ENCODE measurements around the gene ALOX5. TPM values are rescaled to one million over a fixed set of nuclear protein-coding genes. Genes with fewer than 3 reads are reported as not detected.

The ALOX5 gene
- total and polyA plus RNA-seq, 2 of the 4 experiments (the other 2 are of a cell fraction) = not detected

DNA sequence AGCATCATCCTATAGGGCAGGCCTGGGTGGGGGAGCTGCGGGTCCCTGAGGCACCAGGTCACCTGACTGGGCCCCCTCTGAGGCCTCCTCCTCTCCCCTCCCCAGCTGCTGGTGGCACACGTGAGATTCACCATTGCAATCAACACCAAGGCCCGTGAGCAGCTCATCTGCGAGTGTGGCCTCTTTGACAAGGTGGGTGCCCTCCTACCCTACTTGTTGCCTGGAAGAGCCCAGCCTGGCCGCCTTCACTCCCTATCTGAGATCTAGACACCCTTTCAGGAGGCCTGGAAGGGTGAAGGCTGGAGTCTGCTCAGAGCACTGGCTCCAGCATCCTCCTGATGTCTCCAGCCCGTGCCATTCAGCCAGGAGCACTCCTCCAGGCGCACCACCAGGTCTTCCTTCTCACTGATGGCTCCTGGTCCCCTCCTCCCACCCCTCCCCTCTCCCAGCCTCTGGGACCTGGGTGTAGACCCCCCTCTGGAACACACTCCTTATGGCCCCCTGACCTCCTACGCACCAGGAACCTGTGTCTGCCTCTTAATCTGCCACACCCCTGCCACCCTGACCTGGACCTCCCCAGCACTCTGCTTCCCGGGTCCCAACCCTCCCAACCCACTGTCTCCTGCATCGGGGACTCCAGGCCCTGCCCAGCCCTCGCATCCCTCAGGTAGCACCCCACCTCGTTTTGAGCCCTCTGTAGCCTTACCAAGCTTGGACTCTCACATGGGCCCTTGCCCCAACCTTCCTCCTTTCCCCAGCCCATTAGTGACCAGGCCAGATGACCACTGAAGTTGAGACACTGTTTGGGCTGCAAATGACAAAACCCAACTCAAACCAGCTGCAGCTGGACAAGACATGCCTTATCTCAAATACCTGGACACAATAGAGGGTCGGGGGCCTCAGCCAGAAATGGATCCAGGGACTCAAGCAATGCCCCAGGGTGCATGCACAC is 67.5 kb downstream of the ALOX5 start:
- Histone ChIP-seq H3K56ac (ENCODE audit: extremely low read depth, insufficient read depth, low read length) (no peak overlapping the region), H4K91ac (ENCODE audit: insufficient read depth, low read depth, low read length) (no peak overlapping the region), H2AFZ (replicated peaks; ENCODE audit: low read length, poor library complexity) (no peak overlapping the region), H3K9me1 (ENCODE audit: insufficient read depth, low read length) (no peaks in the 10 kb centered on the region), H4K5ac (ENCODE audit: low read depth, low read length) (no peak overlapping the region), H3K4me3 (ENCODE audit: insufficient read depth, low read depth, low read length) (no peak overlapping the region), H2AK9ac (replicated peaks; ENCODE audit: low read depth, low read length, poor library complexity) (no peak overlapping the region), H2BK20ac (ENCODE audit: low read depth, low read length) (no peak overlapping the region), H2BK15ac (ENCODE audit: low read depth, low read length) (no peak overlapping the region), H4K20me1 (ENCODE audit: insufficient read depth, low read length) (no peaks in the 10 kb centered on the region), H3K9ac (ENCODE audit: low read depth, low read length) (no peak overlapping the region), H3K36me3 (ENCODE audit: control insufficient read depth, insufficient read depth, low read length) (no peaks in the 10 kb centered on the region), H3K27ac (ENCODE audit: insufficient read depth, low read length) (no peak overlapping the region), H3K27me3 (ENCODE audit: control insufficient read depth, insufficient read depth, low read length) (peaks cover 13% of the 10 kb centered on the region; the same call in 1 of the 2 replicates), H3K23ac (ENCODE audit: low read depth, low read length) (no peak overlapping the region), H3K4me1 (ENCODE audit: control insufficient read depth, insufficient read depth, low read length) (peaks cover 3% of the 10 kb centered on the region), H2BK120ac (ENCODE audit: low read depth, low read length) (no peak overlapping the region), H3K18ac (ENCODE audit: low read depth, low read length) (no peak overlapping the region), H4K8ac (ENCODE audit: low read depth in 2 of 2, low read length in 2 of 2) (no peak overlapping the region), H3K9me3 (ENCODE audit: control insufficient read depth, insufficient read depth, low read length) (no peaks in the 10 kb centered on the region), H3K4me2 (ENCODE audit: low read depth, low read length) (no peak overlapping the region), H3K4ac (ENCODE audit: low read depth, low read length) (no peak overlapping the region), H2BK5ac (ENCODE audit: low read depth, low read length, poor library complexity, severe bottlenecking) (no peak overlapping the region), H2AK5ac (ENCODE audit: low read depth, low read length) (no peak overlapping the region), H3K14ac (replicated peaks; ENCODE audit: low read depth, low read length) (no peak overlapping the region), H3K79me1 (ENCODE audit: low read depth in 1 of 2, low read length in 2 of 2) (no peaks in the 10 kb centered on the region)
- POLR2A ChIA-PET (ENCODE audit: unreplicated experiment) = no interaction called here
- dilution Hi-C loops (cut with HindIII; ENCODE audit: low sequenced_read_pairs, unreplicated experiment) = no loop called here
- DNase-seq (no peak), ATAC-seq (ENCODE audit: low read depth) (no peak)
- CTCF ChIA-PET = no interaction called here
- TF ChIP-seq POLR2A (IDR thresholded peaks at IDR 0.05; ENCODE audit: low read depth, low read length) = no peak
- TF ChIP-seq, protein P1, sequence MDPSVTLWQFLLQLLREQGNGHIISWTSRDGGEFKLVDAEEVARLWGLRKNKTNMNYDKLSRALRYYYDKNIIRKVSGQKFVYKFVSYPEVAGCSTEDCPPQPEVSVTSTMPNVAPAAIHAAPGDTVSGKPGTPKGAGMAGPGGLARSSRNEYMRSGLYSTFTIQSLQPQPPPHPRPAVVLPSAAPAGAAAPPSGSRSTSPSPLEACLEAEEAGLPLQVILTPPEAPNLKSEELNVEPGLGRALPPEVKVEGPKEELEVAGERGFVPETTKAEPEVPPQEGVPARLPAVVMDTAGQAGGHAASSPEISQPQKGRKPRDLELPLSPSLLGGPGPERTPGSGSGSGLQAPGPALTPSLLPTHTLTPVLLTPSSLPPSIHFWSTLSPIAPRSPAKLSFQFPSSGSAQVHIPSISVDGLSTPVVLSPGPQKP (IDR thresholded peaks at IDR 0.05; ENCODE audit: borderline replicate concordance, low read depth, low read length) = no peak
- TF ChIP-seq CHD1 (IDR thresholded peaks at IDR 0.05; ENCODE audit: low read depth, low read length) = no peak
- TF ChIP-seq SMC3 (IDR thresholded peaks at IDR 0.05; ENCODE audit: low read depth, low read length) = no peak
- no peak for TF ChIP-seq MAFK (IDR thresholded peaks at IDR 0.05; ENCODE audit: low read depth, low read length)
- in situ Hi-C loops (cut with MboI; ENCODE audit: low sequenced_read_pairs) = no loop called here
- intact Hi-C loops (cut with micrococcal nuclease) = no loop called here
- 80% methylated on average over 1 of the region's 13 CpGs; no CpG with 5 or more reads in 1 of the 2 experiments for WGBS, 2 experiments (ENCODE audit: extremely low coverage in 2 of 2, insufficient read length in 1 of 2)
- no TSS peak for BruUV-seq (replicated peaks)

Data from IMR-90 (cell line).